Activated CD4-positive, CD25-positive, alpha-beta regulatory T cell treated with anti-CD3 and anti-CD28 coated beads, Interleukin-2, amount 50 U/mL, for 24 hours (primary cell): ENCODE results near the gene MYO10.
"Not testable (repeated sequence)": the region's sequence is repeated elsewhere in the genome, so short reads cannot be mapped to it uniquely, and the experiment has no call there.

Experiments
- ATAC-seq, 2 donors: fragments of 150-1000 bp; cut with Tn5 transposase; one replicate each; pipeline ENCODE4 v1.10.0; 2021; ENCODE audit warnings: mild to moderate bottlenecking in 1 of 2, moderate library complexity in 1 of 2

Gene MYO10

DNA sequence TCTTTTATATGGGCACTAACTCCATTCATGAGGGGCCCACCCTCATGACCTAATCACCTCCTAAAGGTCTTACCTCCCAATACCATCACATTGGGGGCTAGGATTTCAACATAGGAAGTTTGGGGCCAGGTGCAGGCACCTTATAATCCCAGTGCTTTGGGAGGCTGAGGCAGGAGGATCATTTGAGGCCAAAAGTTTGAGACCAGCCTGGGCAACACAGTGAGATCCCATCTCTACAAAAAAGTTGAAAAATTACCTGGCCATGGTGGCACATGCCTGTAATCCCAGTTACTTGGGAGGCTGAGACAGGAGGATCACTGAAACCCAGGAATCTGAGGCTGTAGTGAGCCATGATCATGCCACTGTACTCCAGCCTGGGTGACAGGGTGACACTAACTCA lies 76.7 kb downstream of the MYO10 start:
- no peak for ATAC-seq

DNA sequence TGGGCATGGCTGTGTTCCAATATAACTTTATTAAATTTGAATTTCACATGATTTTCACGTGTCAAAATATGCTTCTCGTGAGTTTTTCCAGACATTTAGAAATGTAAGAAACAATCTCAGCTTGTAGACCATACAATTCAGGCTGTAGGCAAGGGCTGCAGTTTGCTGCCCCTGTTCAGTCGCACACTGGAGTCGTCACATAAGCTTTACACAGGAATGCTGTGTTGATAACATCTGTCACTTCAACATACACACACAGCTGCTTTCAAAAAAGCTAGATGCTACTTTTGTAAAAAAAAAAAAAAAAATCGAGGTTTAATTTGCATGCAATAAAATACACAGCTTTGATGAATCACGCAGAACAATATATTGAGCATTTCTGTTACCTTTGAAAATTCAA lies 77.9 kb downstream of the MYO10 start:
- no peak for ATAC-seq

GRCh38 chr5:16857635-16858034 lies 78.5 kb downstream of the MYO10 start:
- no peak for ATAC-seq

DNA sequence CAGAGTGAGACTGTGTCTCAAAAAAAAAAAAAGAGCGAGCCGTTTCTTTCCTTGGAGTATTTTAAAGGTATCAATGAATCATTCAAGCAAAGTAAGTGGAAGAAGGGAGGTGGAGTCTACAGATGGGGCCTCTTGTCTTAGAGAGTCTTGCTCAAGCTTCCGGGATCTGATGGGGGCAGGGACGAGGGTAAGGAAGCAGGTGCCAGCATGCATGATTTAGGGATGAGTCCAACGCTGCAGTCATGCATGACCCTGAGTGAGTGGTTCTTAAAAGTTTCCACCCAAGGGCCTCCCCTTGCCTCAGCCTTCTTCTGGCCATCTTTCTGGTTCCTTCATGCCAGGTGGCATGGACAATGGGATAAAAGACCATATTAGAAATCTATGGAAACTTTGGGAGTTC lies 79.6 kb downstream of the MYO10 start:
- no peak for ATAC-seq

DNA sequence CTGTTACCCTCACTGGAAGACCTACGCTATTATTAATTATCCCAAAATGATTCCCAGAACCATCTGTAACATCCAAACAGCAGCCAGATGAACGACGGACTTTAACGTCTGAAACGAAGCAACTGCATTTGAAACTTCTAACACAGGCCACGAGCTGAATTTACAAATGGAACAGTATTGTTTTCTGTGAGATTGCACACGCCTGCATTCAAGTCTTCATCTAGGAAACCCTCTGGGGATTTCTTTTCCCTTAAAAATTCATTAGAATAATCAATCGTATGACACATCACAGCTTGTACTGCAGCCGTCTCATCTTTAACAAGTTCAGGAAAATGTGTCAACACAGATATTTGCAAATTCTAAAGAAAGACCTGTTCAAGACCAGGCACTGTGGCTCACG lies 80.2 kb downstream of the MYO10 start:
- no peak for ATAC-seq

GRCh38 chr5:16855485-16855884 lies 80.6 kb downstream of the MYO10 start:
- no peak for ATAC-seq

GRCh38 chr5:16854351-16854750 lies 81.7 kb downstream of the MYO10 start:
- ATAC-seq: no peak

GRCh38 chr5:16853518-16853917 lies 82.6 kb downstream of the MYO10 start:
- ATAC-seq: no peak

- ATAC-seq: no peak
Observed at GRCh38 chr5:16852251-16853005, 83.7 kb downstream of the MYO10 start.

DNA sequence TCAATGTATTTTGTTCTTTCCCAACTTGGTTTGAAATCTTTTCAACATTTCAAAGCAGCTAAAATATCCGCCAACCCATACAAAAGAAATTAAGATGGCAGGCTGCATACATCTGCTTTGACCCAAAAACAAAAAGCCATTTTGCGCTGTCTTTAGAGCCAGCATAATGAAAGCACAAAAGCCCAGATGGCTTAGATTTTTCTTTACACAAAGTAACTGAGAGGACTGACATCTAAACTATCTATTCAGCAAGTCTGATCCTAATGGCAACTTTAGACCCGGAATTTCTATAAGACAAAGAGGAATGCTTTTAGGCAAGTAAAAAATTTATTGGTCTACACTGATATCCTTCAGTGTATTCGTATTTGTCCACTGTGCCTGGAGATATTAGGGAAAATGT lies 86.3 kb downstream of the MYO10 start:
- ATAC-seq: no peak

- ATAC-seq: no peak
Observed at GRCh38 chr5:16849181-16849580, 86.9 kb downstream of the MYO10 start.

DNA sequence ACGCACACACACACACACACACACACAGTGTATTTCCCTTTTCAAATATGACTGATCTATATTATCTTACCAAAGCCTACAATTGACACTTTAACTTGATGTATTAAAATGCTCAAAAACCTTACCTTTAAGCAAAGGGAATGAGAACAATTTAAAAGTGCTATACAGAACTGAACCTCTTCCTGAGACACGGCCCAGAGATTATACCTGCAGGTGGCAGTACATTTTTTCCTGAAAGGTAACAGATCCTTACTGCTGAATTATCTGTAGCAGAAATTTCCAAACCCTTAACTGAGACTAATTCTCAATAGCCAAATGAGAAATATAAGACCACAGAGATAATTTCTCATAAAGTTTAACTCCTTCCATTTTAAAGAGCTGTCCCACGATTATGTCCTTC lies 91.1 kb downstream of the MYO10 start:
- no peak for ATAC-seq

GRCh38 chr5:16842896-16843295 lies 93.2 kb downstream of the MYO10 start:
- ATAC-seq: no peak

DNA sequence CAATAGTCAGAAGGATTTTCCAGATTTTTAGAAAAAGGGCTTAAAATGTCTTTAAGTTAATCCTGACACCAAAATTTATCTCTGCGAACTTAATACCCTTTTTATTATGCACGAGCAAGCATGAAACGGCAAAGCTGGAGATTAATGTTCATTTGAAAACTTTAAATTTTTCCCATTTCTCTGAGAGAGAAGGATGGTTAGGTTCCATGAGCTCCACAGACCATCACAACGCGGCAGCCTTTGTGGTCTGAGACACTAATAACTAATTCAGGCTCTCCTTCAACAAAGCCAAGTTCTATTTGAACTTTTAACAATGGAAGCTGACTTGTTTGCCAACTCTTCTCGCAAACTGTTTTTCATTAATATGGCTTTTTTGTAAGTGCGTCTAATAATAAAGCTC lies 94.7 kb downstream of the MYO10 start:
- ATAC-seq: no peak

DNA sequence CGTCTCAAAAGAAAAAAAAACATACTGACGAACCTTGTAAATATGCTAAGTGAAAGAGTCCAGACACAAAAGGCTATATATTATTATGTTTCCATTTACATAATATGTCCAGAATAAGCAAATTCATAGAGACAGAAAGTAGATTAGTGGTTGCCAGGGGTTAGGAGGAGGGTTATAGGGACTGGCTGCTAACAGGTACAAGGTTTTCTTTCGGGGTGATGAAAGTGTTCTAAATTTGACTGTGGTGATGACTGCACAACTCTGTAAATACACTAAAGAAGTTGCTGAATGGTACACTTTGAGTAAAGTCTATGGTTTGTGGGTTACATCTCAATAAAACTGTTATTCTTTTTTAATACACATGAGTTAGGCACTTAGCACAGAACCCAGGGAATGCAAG lies 98.8 kb downstream of the MYO10 start:
- no peak for ATAC-seq

GRCh38 chr5:16834029-16834428 lies 102.1 kb downstream of the MYO10 start:
- no peak for ATAC-seq

GRCh38 chr5:16831326-16831725 lies 104.8 kb downstream of the MYO10 start:
- not testable (repeated sequence) for ATAC-seq

DNA sequence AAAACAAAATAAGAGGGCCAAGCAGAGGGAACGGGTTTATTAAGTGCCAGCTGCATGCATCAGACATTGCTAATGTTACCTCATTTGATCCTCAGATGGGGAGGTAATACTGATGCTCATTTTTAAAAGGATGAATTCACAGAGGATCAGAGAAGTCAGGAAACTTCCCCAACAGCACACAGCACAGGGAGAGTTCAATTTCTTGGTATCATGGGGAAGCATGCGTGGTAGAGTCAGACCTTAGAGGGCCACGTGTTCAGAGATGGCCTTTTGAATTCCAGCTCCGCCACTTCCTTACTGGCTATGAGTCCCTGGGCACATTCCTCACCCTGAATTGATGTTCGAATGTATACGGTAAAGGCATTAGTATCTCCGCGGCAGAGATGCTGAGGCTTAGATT lies 108.3 kb downstream of the MYO10 start:
- no peak for ATAC-seq

GRCh38 chr5:16826379-16827125 lies 109.5 kb downstream of the MYO10 start:
- ATAC-seq: no peak

DNA sequence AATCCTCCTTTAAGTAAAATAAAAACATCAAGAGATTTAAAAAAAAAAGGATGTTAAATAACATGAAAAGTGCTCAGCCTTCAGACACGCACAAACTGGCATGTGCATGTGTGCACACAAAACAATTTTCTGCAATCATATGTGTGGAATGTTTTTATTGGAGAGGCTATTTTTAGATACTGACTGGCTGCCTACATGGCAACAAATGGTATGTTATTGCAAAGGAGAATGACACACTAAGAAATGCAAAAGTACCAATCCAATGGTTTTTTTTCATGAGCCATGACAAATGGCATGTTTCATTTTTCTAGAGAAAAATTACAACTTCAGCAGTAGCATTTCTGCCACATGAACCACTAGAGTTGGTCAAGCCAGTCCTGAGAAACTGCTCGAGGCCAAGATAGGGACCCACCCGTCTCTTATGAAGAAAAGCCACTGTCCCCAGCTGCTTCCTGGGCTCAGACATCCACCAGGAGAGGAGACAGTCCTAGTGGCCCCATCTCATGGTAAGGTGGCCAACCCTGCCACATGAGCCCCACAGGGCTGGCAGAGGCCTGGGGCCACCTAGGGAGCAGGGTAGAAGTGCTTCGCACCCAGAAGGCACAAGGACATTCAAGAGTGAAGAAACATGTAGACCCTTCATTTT lies 116.4 kb downstream of the MYO10 start:
- no peak for ATAC-seq

GRCh38 chr5:16815432-16815831 lies 120.7 kb downstream of the MYO10 start:
- no peak for ATAC-seq

- ATAC-seq: no peak
Observed at GRCh38 chr5:16812911-16813310, 123.2 kb downstream of the MYO10 start.

- ATAC-seq: no peak
Observed at GRCh38 chr5:16812448-16812847, 123.6 kb downstream of the MYO10 start.
